ENCODE data around the gene LSM3.

The LSM3 gene

GRCh38 chr3:14140668-14141067 lies 37.9 kb upstream of the LSM3 start:
- no peak for TF ChIP-seq CTCF (IDR thresholded peaks at IDR 0.05; ENCODE audit: low read depth, low read length, missing control alignments)
- Histone ChIP-seq H3K27me3 (replicated peaks) (no peaks in the 10 kb centered on the region), H3K4me3 (ENCODE audit: low read depth, low read length) (no peak overlapping the region), H3K27ac (no peak overlapping the region), H3K36me3 (replicated peaks) (peaks cover 29% of the 10 kb centered on the region)
- no peak for DNase-seq
- in situ Hi-C loops (cut with HindIII; ENCODE audit: low pct_ligation_motif_present, low sequenced_read_pairs) = no loop called here

- H3K36me3 ChIP-seq (replicated peaks) = peaks cover 24% of the 10 kb centered on the region
Measured at GRCh38 chr3:14141144-14141543, 37.5 kb upstream of the LSM3 start.

GRCh38 chr3:14141602-14142341 lies 36.8 kb upstream of the LSM3 start:
- no peak overlapping the region for H3K27ac ChIP-seq
- H3K4me3 ChIP-seq (ENCODE audit: low read depth, low read length) = no peak overlapping the region
- no peak for DNase-seq
- TF ChIP-seq CTCF (IDR thresholded peaks at IDR 0.05; ENCODE audit: low read depth, low read length, missing control alignments) = no peak
- H3K36me3 ChIP-seq (replicated peaks) = peaks cover 20% of the 10 kb centered on the region
- in situ Hi-C loops (cut with HindIII; ENCODE audit: low pct_ligation_motif_present, low sequenced_read_pairs) = no loop called here
- H3K27me3 ChIP-seq (replicated peaks) = no peaks in the 10 kb centered on the region

More at GRCh38 chr3:14141144-14141543, 37.5 kb upstream of the LSM3 start:
- no peak for DNase-seq
- Histone ChIP-seq H3K27ac (no peak overlapping the region), H3K4me3 (ENCODE audit: low read depth, low read length) (no peak overlapping the region), H3K27me3 (replicated peaks) (no peaks in the 10 kb centered on the region)
- in situ Hi-C loops (cut with HindIII; ENCODE audit: low pct_ligation_motif_present, low sequenced_read_pairs) = no loop called here
- TF ChIP-seq CTCF (IDR thresholded peaks at IDR 0.05; ENCODE audit: low read depth, low read length, missing control alignments) = no peak

GRCh38 chr3:14142567-14143270 lies 35.9 kb upstream of the LSM3 start:
- peak overlapping the region; percentile 99 for H3K27ac ChIP-seq
- no peaks in the 10 kb centered on the region for H3K27me3 ChIP-seq (replicated peaks)
- peaks cover 15% of the 10 kb centered on the region for H3K36me3 ChIP-seq (replicated peaks)
- no peak overlapping the region for H3K4me3 ChIP-seq (ENCODE audit: low read depth, low read length)
- in situ Hi-C loops (cut with HindIII; ENCODE audit: low pct_ligation_motif_present, low sequenced_read_pairs) = no loop called here
- no peak for TF ChIP-seq CTCF (IDR thresholded peaks at IDR 0.05; ENCODE audit: low read depth, low read length, missing control alignments)
- no peak for DNase-seq

GRCh38 chr3:14143271-14144225 lies 35.1 kb upstream of the LSM3 start:
- peak; percentile 94 for DNase-seq
- no peaks in the 10 kb centered on the region for H3K27me3 ChIP-seq (replicated peaks)
- peaks cover 13% of the 10 kb centered on the region for H3K36me3 ChIP-seq (replicated peaks)
- in situ Hi-C loops (cut with HindIII; ENCODE audit: low pct_ligation_motif_present, low sequenced_read_pairs) = no loop called here
- peak overlapping the region; percentile 99 for H3K27ac ChIP-seq
- H3K4me3 ChIP-seq (ENCODE audit: low read depth, low read length) = no peak overlapping the region
- no peak for TF ChIP-seq CTCF (IDR thresholded peaks at IDR 0.05; ENCODE audit: low read depth, low read length, missing control alignments)
